Measurements from ENCODE around the gene PRICKLE2.
A peak's percentile ranks its signal among the peaks of the same experiment; 100 is the strongest.

PRICKLE2 gene

DNA sequence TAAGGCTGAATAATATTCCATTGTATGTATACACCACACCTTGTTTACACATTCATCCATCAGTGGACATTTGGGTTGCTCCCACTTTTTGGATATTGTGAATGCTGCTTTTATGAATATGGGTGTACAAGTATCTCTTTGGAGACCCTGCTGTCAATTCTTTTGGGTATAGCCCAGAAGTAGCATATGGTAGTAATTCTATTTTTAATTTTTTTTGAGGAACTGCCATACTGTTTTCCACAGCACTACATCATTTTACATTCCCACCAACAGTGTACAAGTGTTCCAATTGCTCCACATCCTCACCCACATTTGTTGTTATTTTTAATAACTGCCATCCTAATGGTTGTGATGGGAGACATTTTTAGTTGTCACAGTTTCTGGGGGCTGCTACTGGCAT is 132.1 kb downstream of the PRICKLE2 start:
- no peak for DNase-seq

- DNase-seq = no peak
Measured at GRCh38 chr3:64091501-64091900, 133.8 kb downstream of the PRICKLE2 start.

- peak; percentile 18 for DNase-seq
Measured at GRCh38 chr3:64089386-64089785, 135.9 kb downstream of the PRICKLE2 start.

GRCh38 chr3:64088408-64089205 is 136.7 kb downstream of the PRICKLE2 start:
- DNase-seq = no peak

DNA sequence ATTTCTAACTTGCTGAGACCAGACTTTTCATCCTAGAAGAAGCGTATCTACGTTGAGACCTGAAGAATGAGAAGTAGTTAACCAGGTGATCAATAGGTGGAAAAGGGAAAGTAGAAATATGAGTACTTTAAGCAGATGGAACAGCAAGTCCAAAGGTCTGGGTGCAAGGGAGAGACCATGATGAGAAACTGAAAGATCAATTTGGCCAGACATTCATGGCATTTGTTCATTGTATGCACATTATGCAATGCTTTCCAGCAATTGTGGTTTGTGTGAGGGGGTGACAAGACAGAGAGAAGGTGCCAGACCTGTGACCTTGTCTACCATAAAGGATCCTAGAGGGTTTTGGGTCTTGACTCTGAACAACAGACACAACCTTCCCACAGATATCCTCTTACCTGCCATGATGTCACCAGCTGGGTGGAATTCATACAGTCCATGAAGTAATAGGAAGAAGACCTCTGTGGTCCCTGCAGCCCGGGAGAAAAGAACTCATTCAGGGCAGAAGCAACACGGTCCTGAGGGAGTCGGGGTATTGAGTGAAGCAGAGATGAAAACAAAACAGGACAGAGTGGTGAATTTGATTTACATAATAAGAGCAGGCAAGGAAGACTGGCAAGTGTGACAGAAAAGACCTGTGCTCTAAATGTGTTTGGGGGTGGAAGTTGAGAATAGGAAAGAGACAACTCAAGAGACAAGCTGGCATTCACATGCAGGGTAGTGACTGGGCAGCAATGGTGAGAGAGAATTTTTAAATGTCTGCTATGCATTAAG is 138.6 kb downstream of the PRICKLE2 start:
- DNase-seq = no peak

- DNase-seq = peak; percentile 90
Measured at GRCh38 chr3:64084640-64085039, 140.6 kb downstream of the PRICKLE2 start.

DNA sequence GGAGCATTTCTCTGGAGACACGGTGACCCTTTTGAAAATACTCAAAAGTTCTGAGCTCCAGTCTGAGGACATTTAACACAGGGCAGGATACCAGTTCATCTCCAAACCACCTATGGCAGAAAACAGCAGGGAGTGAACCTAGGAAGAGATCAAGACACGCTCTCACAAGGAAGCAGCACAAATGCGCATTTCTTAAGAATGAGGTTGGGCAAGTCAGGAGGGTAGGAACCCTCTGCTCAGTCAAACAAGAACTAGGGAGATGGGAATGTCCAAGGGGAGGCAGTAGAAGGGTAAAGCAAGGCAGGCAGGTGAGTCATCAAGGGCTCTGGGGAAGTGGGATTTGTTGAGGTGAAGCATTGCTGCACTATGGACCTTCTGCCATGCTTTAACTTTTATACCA is 141.7 kb downstream of the PRICKLE2 start:
- DNase-seq = no peak

GRCh38 chr3:64082961-64083541 is 142.2 kb downstream of the PRICKLE2 start:
- no peak for DNase-seq

DNA sequence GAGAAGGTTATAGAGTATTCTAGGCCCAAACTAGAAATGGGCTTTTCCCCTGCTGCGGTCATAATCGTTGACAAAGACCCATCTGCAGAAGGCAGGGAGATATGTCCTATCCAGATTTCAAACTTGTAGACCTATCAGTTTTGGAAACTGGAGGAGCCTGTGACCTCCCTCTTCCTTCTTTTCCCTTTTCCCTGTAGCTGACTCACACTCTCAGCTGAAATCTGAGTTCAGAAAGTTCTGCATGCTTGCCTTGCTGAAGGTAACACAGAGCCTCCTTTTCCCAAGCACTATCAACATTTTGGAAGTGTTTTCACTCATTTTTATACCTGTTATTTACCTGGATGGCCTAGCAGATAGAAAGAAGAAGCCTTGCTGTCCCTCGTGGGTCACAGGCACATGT is 142.9 kb downstream of the PRICKLE2 start:
- DNase-seq = no peak

DNA sequence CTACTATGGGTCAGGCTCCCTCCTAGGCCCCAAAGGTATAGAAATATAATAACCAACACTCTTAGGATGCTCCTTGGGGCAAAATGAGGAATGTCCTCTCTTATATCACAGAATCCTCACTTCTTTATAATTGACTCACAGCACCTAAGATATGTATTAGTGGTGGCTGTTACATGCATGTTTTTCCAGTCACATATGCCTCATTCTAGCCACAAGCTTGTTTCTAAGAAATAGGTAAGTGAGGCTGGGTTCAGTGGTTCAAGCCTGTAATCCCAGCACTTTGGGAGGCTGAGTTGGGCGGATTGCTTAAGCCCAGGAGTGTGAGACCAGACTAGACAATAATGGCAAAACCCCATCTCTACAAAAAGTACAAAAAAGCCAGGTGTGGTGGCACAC is 144.0 kb downstream of the PRICKLE2 start:
- no peak for DNase-seq

GRCh38 chr3:64080616-64081234 is 144.5 kb downstream of the PRICKLE2 start:
- no peak for DNase-seq

GRCh38 chr3:64079369-64080150 is 145.7 kb downstream of the PRICKLE2 start:
- no peak for DNase-seq

DNA sequence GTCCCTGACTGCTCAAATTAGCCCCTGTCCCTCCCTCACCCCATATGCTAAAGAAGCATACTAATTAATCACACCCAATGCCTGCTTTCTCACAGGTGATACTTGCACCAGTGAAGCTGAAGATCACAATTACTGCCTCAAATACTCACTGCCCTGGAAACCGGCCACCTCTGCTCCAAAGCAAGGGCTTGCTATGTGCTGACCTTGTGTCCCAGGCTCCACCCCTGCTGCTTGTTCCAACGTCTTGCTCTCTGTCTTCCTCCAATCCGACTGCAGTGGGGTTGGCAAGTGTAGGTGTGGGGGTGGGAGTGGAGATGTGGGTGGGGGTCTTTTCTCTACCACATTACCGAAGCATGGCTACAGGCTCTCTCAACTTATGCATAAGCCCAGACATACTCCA is 146.3 kb downstream of the PRICKLE2 start:
- no peak for DNase-seq

GRCh38 chr3:64074895-64075679 is 150.2 kb downstream of the PRICKLE2 start:
- no peak for DNase-seq

DNA sequence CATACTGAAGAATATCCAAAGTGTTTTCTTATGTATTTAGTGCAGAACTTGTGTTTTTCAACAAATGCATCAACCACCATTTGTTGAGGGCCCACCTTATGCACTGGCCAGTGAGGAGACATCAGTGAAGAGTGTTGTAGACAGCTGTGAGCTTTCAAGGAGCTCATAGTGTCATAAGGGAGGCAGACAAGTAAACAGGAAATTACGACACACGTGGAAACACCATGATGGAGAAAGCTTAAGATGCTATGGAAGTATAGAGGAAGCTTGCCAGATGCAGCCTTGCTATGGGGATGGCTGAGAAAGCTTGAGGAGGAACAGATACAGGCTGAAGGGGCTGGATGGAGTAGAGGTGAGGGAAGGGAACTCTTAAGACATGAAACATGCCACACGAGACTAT is 151.2 kb downstream of the PRICKLE2 start:
- DNase-seq = peak; percentile 29

- no peak for DNase-seq
Measured at GRCh38 chr3:64073158-64073761, 152.0 kb downstream of the PRICKLE2 start.

GRCh38 chr3:64072126-64072525 is 153.1 kb downstream of the PRICKLE2 start:
- no peak for DNase-seq

GRCh38 chr3:64070704-64071103 is 154.6 kb downstream of the PRICKLE2 start:
- DNase-seq = no peak

GRCh38 chr3:64067506-64068346 is 157.5 kb downstream of the PRICKLE2 start:
- DNase-seq = no peak

DNA sequence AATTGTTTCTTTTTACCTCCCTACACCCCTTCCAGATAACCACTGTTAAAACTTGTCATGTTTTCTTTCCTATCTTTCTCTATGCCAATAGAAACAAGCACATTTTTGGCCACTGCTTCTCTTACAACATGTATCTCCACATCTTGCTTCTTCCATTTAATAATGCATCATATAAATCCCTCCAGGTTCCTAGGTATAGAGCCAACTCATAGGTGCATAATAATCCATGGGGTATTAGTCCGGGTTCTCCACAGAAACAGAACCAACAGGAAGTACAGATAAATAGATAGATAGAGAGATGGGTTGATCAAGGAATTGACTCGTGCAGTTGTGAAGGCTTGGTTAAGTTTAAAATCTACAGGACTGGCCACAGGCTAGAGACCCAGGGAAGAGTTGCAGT is 160.5 kb downstream of the PRICKLE2 start:
- DNase-seq = no peak

All from EL (cell line).